ENCODE data around the gene MPIG6B.

MPIG6B gene

GRCh38 chr6:31729515-31729978 is 6.4 kb downstream of the MPIG6B start:
- peaks cover 31 to 56% of the 10 kb centered on the region in 2 donors for H3K36me3 ChIP-seq (ENCODE audit: control insufficient read depth in 1 of 2, insufficient read depth in 2 of 2, low read length in 2 of 2)
- peaks cover 50 to 52% of the 10 kb centered on the region in 2 donors for H3K4me1 ChIP-seq (ENCODE audit: control insufficient read depth in 1 of 2, insufficient read depth in 2 of 2, low read length in 2 of 2)

GRCh38 chr6:31729979-31730630 is 6.9 kb downstream of the MPIG6B start:
- peaks cover 31 to 56% of the 10 kb centered on the region in 2 donors for H3K36me3 ChIP-seq (ENCODE audit: control insufficient read depth in 1 of 2, insufficient read depth in 2 of 2, low read length in 2 of 2)
- H3K4me3 ChIP-seq (ENCODE audit: low read depth in 1 of 2, low read length in 2 of 2): peak overlapping the region; percentile 81 to 84
- H3K9me3 ChIP-seq (ENCODE audit: control insufficient read depth in 1 of 2, low read length in 2 of 2): no peaks in the 10 kb centered on the region
- no peaks in the 10 kb centered on the region for H3K27me3 ChIP-seq (ENCODE audit: control insufficient read depth in 1 of 2, insufficient read depth in 2 of 2, low read length in 2 of 2)
- peak overlapping the region; percentile 70 to 96 for H3K9ac ChIP-seq (ENCODE audit: low read depth in 1 of 2, low read length in 2 of 2)
- H3K27ac ChIP-seq (ENCODE audit: low read depth, low read length): peak overlapping the region; percentile 96
- H3K4me1 ChIP-seq (ENCODE audit: control insufficient read depth in 1 of 2, insufficient read depth in 2 of 2, low read length in 2 of 2): peaks cover 54% of the 10 kb centered on the region in 2 donors

More at GRCh38 chr6:31729515-31729978, 6.4 kb downstream of the MPIG6B start:
- Histone ChIP-seq H3K27me3 (ENCODE audit: control insufficient read depth in 1 of 2, insufficient read depth in 2 of 2, low read length in 2 of 2) (no peaks in the 10 kb centered on the region), H3K4me3 (ENCODE audit: low read depth in 1 of 2, low read length in 2 of 2) (peak overlapping the region; percentile 81 to 84), H3K9ac (ENCODE audit: low read depth in 1 of 2, low read length in 2 of 2) (peak overlapping the region; percentile 70 to 96), H3K9me3 (ENCODE audit: control insufficient read depth in 1 of 2, low read length in 2 of 2) (no peaks in the 10 kb centered on the region), H3K27ac (ENCODE audit: low read depth, low read length) (peak overlapping the region; percentile 96)

- H3K9me3 ChIP-seq (ENCODE audit: control insufficient read depth in 1 of 2, low read length in 2 of 2): no peaks in the 10 kb centered on the region
- peaks cover 31 to 55% of the 10 kb centered on the region in 2 donors for H3K36me3 ChIP-seq (ENCODE audit: control insufficient read depth in 1 of 2, insufficient read depth in 2 of 2, low read length in 2 of 2)
- peak overlapping the region in 1 of 2 donors; percentile 81 for H3K4me3 ChIP-seq (ENCODE audit: low read depth in 1 of 2, low read length in 2 of 2)
- peaks cover 54% of the 10 kb centered on the region in 2 donors for H3K4me1 ChIP-seq (ENCODE audit: control insufficient read depth in 1 of 2, insufficient read depth in 2 of 2, low read length in 2 of 2)
- peak overlapping the region; percentile 96 for H3K27ac ChIP-seq (ENCODE audit: low read depth, low read length)
- no peaks in the 10 kb centered on the region for H3K27me3 ChIP-seq (ENCODE audit: control insufficient read depth in 1 of 2, insufficient read depth in 2 of 2, low read length in 2 of 2)
- H3K9ac ChIP-seq (ENCODE audit: low read depth in 1 of 2, low read length in 2 of 2): peak overlapping the region in 1 of 2 donors; percentile 70
These were observed 7.5 kb downstream of the MPIG6B start for GRCh38 chr6:31730631-31731086.

- H3K27me3 ChIP-seq (ENCODE audit: control insufficient read depth in 1 of 2, insufficient read depth in 2 of 2, low read length in 2 of 2): no peaks in the 10 kb centered on the region
- no peak overlapping the region for H3K27ac ChIP-seq (ENCODE audit: low read depth, low read length)
- peaks cover 31 to 42% of the 10 kb centered on the region in 2 donors for H3K36me3 ChIP-seq (ENCODE audit: control insufficient read depth in 1 of 2, insufficient read depth in 2 of 2, low read length in 2 of 2)
- no peak overlapping the region for H3K9ac ChIP-seq (ENCODE audit: low read depth in 1 of 2, low read length in 2 of 2)
- no peaks in the 10 kb centered on the region for H3K9me3 ChIP-seq (ENCODE audit: control insufficient read depth in 1 of 2, low read length in 2 of 2)
- peaks cover 52 to 55% of the 10 kb centered on the region in 2 donors for H3K4me1 ChIP-seq (ENCODE audit: control insufficient read depth in 1 of 2, insufficient read depth in 2 of 2, low read length in 2 of 2)
- no peak overlapping the region for H3K4me3 ChIP-seq (ENCODE audit: low read depth in 1 of 2, low read length in 2 of 2)
These were observed 8.9 kb downstream of the MPIG6B start for GRCh38 chr6:31732029-31732428.

GRCh38 chr6:31733734-31734133 is 10.6 kb downstream of the MPIG6B start:
- no peaks in the 10 kb centered on the region for H3K9me3 ChIP-seq (ENCODE audit: control insufficient read depth in 1 of 2, low read length in 2 of 2)
- H3K27ac ChIP-seq (ENCODE audit: low read depth, low read length): no peak overlapping the region
- H3K4me1 ChIP-seq (ENCODE audit: control insufficient read depth in 1 of 2, insufficient read depth in 2 of 2, low read length in 2 of 2): peaks cover 52 to 55% of the 10 kb centered on the region in 2 donors
- H3K27me3 ChIP-seq (ENCODE audit: control insufficient read depth in 1 of 2, insufficient read depth in 2 of 2, low read length in 2 of 2): no peaks in the 10 kb centered on the region
- peak overlapping the region; percentile 91 to 95 for H3K4me3 ChIP-seq (ENCODE audit: low read depth in 1 of 2, low read length in 2 of 2)
- H3K36me3 ChIP-seq (ENCODE audit: control insufficient read depth in 1 of 2, insufficient read depth in 2 of 2, low read length in 2 of 2): peaks cover 28 to 34% of the 10 kb centered on the region in 2 donors
- H3K9ac ChIP-seq (ENCODE audit: low read depth in 1 of 2, low read length in 2 of 2): peak overlapping the region; percentile 97

- Histone ChIP-seq H3K36me3 (ENCODE audit: control insufficient read depth in 1 of 2, insufficient read depth in 2 of 2, low read length in 2 of 2) (peaks cover 28 to 34% of the 10 kb centered on the region in 2 donors), H3K4me3 (ENCODE audit: low read depth in 1 of 2, low read length in 2 of 2) (peak overlapping the region; percentile 91 to 95), H3K9me3 (ENCODE audit: control insufficient read depth in 1 of 2, low read length in 2 of 2) (no peaks in the 10 kb centered on the region), H3K27me3 (ENCODE audit: control insufficient read depth in 1 of 2, insufficient read depth in 2 of 2, low read length in 2 of 2) (no peaks in the 10 kb centered on the region), H3K9ac (ENCODE audit: low read depth in 1 of 2, low read length in 2 of 2) (peak overlapping the region; percentile 97), H3K27ac (ENCODE audit: low read depth, low read length) (peak overlapping the region; percentile 94), H3K4me1 (ENCODE audit: control insufficient read depth in 1 of 2, insufficient read depth in 2 of 2, low read length in 2 of 2) (peaks cover 51 to 56% of the 10 kb centered on the region in 2 donors)
These were observed 11.2 kb downstream of the MPIG6B start for GRCh38 chr6:31734247-31734820.

GRCh38 chr6:31734821-31735406 is 11.7 kb downstream of the MPIG6B start:
- H3K36me3 ChIP-seq (ENCODE audit: control insufficient read depth in 1 of 2, insufficient read depth in 2 of 2, low read length in 2 of 2): peaks cover 28 to 34% of the 10 kb centered on the region in 2 donors
- H3K27ac ChIP-seq (ENCODE audit: low read depth, low read length): peak overlapping the region; percentile 94
- peaks cover 50 to 57% of the 10 kb centered on the region in 2 donors for H3K4me1 ChIP-seq (ENCODE audit: control insufficient read depth in 1 of 2, insufficient read depth in 2 of 2, low read length in 2 of 2)
- H3K4me3 ChIP-seq (ENCODE audit: low read depth in 1 of 2, low read length in 2 of 2): peak overlapping the region; percentile 91 to 95
- no peaks in the 10 kb centered on the region for H3K9me3 ChIP-seq (ENCODE audit: control insufficient read depth in 1 of 2, low read length in 2 of 2)
- peak overlapping the region; percentile 97 for H3K9ac ChIP-seq (ENCODE audit: low read depth in 1 of 2, low read length in 2 of 2)
- H3K27me3 ChIP-seq (ENCODE audit: control insufficient read depth in 1 of 2, insufficient read depth in 2 of 2, low read length in 2 of 2): no peaks in the 10 kb centered on the region

GRCh38 chr6:31736021-31736767 is 13.0 kb downstream of the MPIG6B start, which contains the start of gene CLIC1:
CLIC1 (minus strand) TSS chr6:31736530; CDS start chr6:31736300, 230 bp downstream.
- Histone ChIP-seq H3K4me3 (ENCODE audit: low read depth in 1 of 2, low read length in 2 of 2) (peak within 1 kb of the TSS; percentile 91 to 95), H3K36me3 (ENCODE audit: control insufficient read depth in 1 of 2, insufficient read depth in 2 of 2, low read length in 2 of 2) (peaks cover 25 to 27% of the 10 kb centered on the region in 2 donors)

GRCh38 chr6:31736768-31737314 is 13.7 kb downstream of the MPIG6B start:
- H3K9ac ChIP-seq (ENCODE audit: low read depth in 1 of 2, low read length in 2 of 2): peak overlapping the region; percentile 97
- peak overlapping the region; percentile 91 to 95 for H3K4me3 ChIP-seq (ENCODE audit: low read depth in 1 of 2, low read length in 2 of 2)
- no peaks in the 10 kb centered on the region for H3K9me3 ChIP-seq (ENCODE audit: control insufficient read depth in 1 of 2, low read length in 2 of 2)
- H3K4me1 ChIP-seq (ENCODE audit: control insufficient read depth in 1 of 2, insufficient read depth in 2 of 2, low read length in 2 of 2): peaks cover 48 to 59% of the 10 kb centered on the region in 2 donors
- H3K27ac ChIP-seq (ENCODE audit: low read depth, low read length): peak overlapping the region; percentile 94
- H3K27me3 ChIP-seq (ENCODE audit: control insufficient read depth in 1 of 2, insufficient read depth in 2 of 2, low read length in 2 of 2): no peaks in the 10 kb centered on the region
- peaks cover 19 to 21% of the 10 kb centered on the region in 2 donors for H3K36me3 ChIP-seq (ENCODE audit: control insufficient read depth in 1 of 2, insufficient read depth in 2 of 2, low read length in 2 of 2)

More at GRCh38 chr6:31736021-31736767, 13.0 kb downstream of the MPIG6B start, which contains the start of gene CLIC1:
- peaks cover 49 to 58% of the 10 kb centered on the region in 2 donors for H3K4me1 ChIP-seq (ENCODE audit: control insufficient read depth in 1 of 2, insufficient read depth in 2 of 2, low read length in 2 of 2)
- H3K27ac ChIP-seq (ENCODE audit: low read depth, low read length): peak within 1 kb of the TSS; percentile 94
- H3K27me3 ChIP-seq (ENCODE audit: control insufficient read depth in 1 of 2, insufficient read depth in 2 of 2, low read length in 2 of 2): no peaks in the 10 kb centered on the region
- H3K9me3 ChIP-seq (ENCODE audit: control insufficient read depth in 1 of 2, low read length in 2 of 2): no peaks in the 10 kb centered on the region
- H3K9ac ChIP-seq (ENCODE audit: low read depth in 1 of 2, low read length in 2 of 2): peak within 1 kb of the TSS; percentile 97

Data from duodenal mucosa (tissue), 2 donors.